IMR-90 (cell line): ENCODE results near the gene DENND5A. TPM values are rescaled to one million over a fixed set of nuclear protein-coding genes. Genes with fewer than 3 reads are reported as not detected.

Experiments
- ATAC-seq: fragments of 200-7000 bp; cut with Tn5 transposase; 2 replicates; pipeline ENCODE4 v1.9.1; 2020; ENCODE audit warnings: low read depth, mild to moderate bottlenecking, moderate library complexity
- BruUV-seq: library from RNA; stranded (reverse); fragments of 400-500 nt; replicated peaks from 2 replicates; lab custom pipeline; 2021; lab: Mats Ljungman, UMichigan
- CTCF ChIA-PET: fragments of 300-600 bp; formaldehyde crosslinking; extraction: SDS; loops from one replicate; lab custom pipeline; 2021; ENCODE audit warnings: antibody characterized with exemption; lab: Yijun Ruan, JAX
- POLR2A ChIA-PET: fragments of 300-600 bp; sonication (Branson Sonifier 250); formaldehyde crosslinking; loops from one replicate; lab custom pipeline; 2022; ENCODE audit warnings: antibody characterized with exemption; ENCODE audit not compliant: unreplicated experiment; lab: Charles Lee
- DNase-seq: peaks from one replicate; pipeline ENCODE4 v3.0.0; 2013
- H2AFZ ChIP-seq: replicated peaks from 2 replicates; pipeline ENCODE3; 2013; ENCODE audit warnings: low read length, mild to moderate bottlenecking; ENCODE audit not compliant: poor library complexity
- H2AK5ac ChIP-seq: 2 replicates; pipeline ENCODE4 v1.6.1; 2013; ENCODE audit warnings: low read depth, low read length, inconsistent platforms
- H2AK9ac ChIP-seq: replicated peaks from 2 replicates; pipeline ENCODE3; 2013; ENCODE audit warnings: mild to moderate bottlenecking, low read depth, low read length, moderate library complexity; ENCODE audit not compliant: poor library complexity
- H2BK120ac ChIP-seq: 2 replicates; pipeline ENCODE4 v1.6.1; 2013; ENCODE audit warnings: low read depth, low read length, inconsistent platforms
- H2BK15ac ChIP-seq: 3 replicates; pipeline ENCODE4 v1.6.1; 2013; ENCODE audit warnings: low read depth, low read length, inconsistent platforms
- H2BK20ac ChIP-seq: 2 replicates; pipeline ENCODE4 v1.6.1; 2013; ENCODE audit warnings: low read depth, mild to moderate bottlenecking, inconsistent platforms, low read length, moderate library complexity
- H2BK5ac ChIP-seq: 2 replicates; pipeline ENCODE4 v1.6.1; 2013; ENCODE audit warnings: mild to moderate bottlenecking, low read depth, low read length, inconsistent platforms; ENCODE audit not compliant: poor library complexity, severe bottlenecking
- H3K14ac ChIP-seq: replicated peaks from 2 replicates; pipeline ENCODE4 v1.6.1; 2013; ENCODE audit warnings: low read depth, low read length, inconsistent platforms
- H3K18ac ChIP-seq: 2 replicates; pipeline ENCODE4 v1.6.1; 2013; ENCODE audit warnings: low read depth, low read length, control low read depth
- H3K23ac ChIP-seq: 2 replicates; pipeline ENCODE4 v1.6.1; 2013; ENCODE audit warnings: low read depth, low read length, inconsistent platforms
- H3K27ac ChIP-seq: 2 replicates; pipeline ENCODE4 v1.5.1; 2013; ENCODE audit warnings: mild to moderate bottlenecking, control low read depth, low read length; ENCODE audit not compliant: insufficient read depth
- H3K27me3 ChIP-seq: 2 replicates; pipeline ENCODE4 v1.6.1; 2013; ENCODE audit warnings: low read length; ENCODE audit not compliant: control insufficient read depth, insufficient read depth
- H3K36me3 ChIP-seq: 2 replicates; pipeline ENCODE4 v1.6.1; 2013; ENCODE audit warnings: low read length, mixed read lengths; ENCODE audit not compliant: control insufficient read depth, insufficient read depth
- H3K4ac ChIP-seq: 2 replicates; pipeline ENCODE4 v1.6.1; 2013; ENCODE audit warnings: low read depth, low read length, inconsistent platforms
- H3K4me1 ChIP-seq: 2 replicates; pipeline ENCODE4 v1.6.1; 2013; ENCODE audit warnings: low read length, mixed read lengths; ENCODE audit not compliant: control insufficient read depth, insufficient read depth
- H3K4me2 ChIP-seq: 2 replicates; pipeline ENCODE4 v1.6.1; 2013; ENCODE audit warnings: low read depth, mild to moderate bottlenecking, control low read depth, low read length, moderate library complexity
- H3K4me3 ChIP-seq: 2 replicates; pipeline ENCODE4 v1.5.1; 2013; ENCODE audit warnings: low read depth, mild to moderate bottlenecking, control low read depth, low read length, moderate library complexity; ENCODE audit not compliant: insufficient read depth
- H3K56ac ChIP-seq: 2 replicates; pipeline ENCODE4 v1.6.1; 2013; ENCODE audit warnings: low read length, inconsistent platforms; ENCODE audit not compliant: insufficient read depth; ENCODE audit errors: extremely low read depth
- H3K79me1 ChIP-seq, 2 experiments: 2 replicates each; pipeline ENCODE4 v1.6.1; 2013; ENCODE audit warnings: low read length in 2 of 2, inconsistent platforms in 1 of 2, low read depth in 1 of 2
- H3K9ac ChIP-seq: 2 replicates; pipeline ENCODE4 v1.6.1; 2013; ENCODE audit warnings: low read depth, low read length, control low read depth
- H3K9me1 ChIP-seq: 2 replicates; pipeline ENCODE4 v1.6.1; 2013; ENCODE audit warnings: low read length, inconsistent platforms; ENCODE audit not compliant: insufficient read depth
- H3K9me3 ChIP-seq: 2 replicates; pipeline ENCODE4 v1.6.1; 2013; ENCODE audit warnings: low read length; ENCODE audit not compliant: control insufficient read depth, insufficient read depth
- H4K20me1 ChIP-seq: 2 replicates; pipeline ENCODE4 v1.6.1; 2013; ENCODE audit warnings: low read length, inconsistent platforms; ENCODE audit not compliant: insufficient read depth
- H4K5ac ChIP-seq: 2 replicates; pipeline ENCODE4 v1.6.1; 2013; ENCODE audit warnings: mild to moderate bottlenecking, low read depth, low read length, control low read depth
- H4K8ac ChIP-seq, 2 experiments: 2 replicates each; pipeline ENCODE4 v1.6.1; 2013; ENCODE audit warnings: low read depth in 2 of 2, low read length in 2 of 2, control low read depth in 1 of 2, inconsistent platforms in 1 of 2
- H4K91ac ChIP-seq: 2 replicates; pipeline ENCODE4 v1.6.1; 2013; ENCODE audit warnings: low read depth, low read length, inconsistent platforms; ENCODE audit not compliant: insufficient read depth
- BHLHE40 ChIP-seq: fragments of 150-350 bp; IDR thresholded peaks from 2 replicates; pipeline ENCODE4 v1.6.1; 2016; ENCODE audit warnings: mild to moderate bottlenecking, low read depth, low read length
- MAFK ChIP-seq: IDR thresholded peaks from 2 replicates; pipeline ENCODE4 v1.6.1; 2012; ENCODE audit warnings: low read depth, low read length, improper control_type of control experiment
- MXI1 ChIP-seq: IDR thresholded peaks from 2 replicates; pipeline ENCODE4 v1.6.1; 2012; ENCODE audit warnings: low read depth, mild to moderate bottlenecking, low read length, moderate library complexity, borderline replicate concordance
- RFX5 ChIP-seq: IDR thresholded peaks from 2 replicates; pipeline ENCODE4 v1.8.0; 2012; ENCODE audit warnings: low read depth, mild to moderate bottlenecking, low read length, moderate library complexity
- SMC3 ChIP-seq: fragments of 150-350 bp; IDR thresholded peaks from 2 replicates; pipeline ENCODE4 v1.6.1; 2016; ENCODE audit warnings: low read depth, mild to moderate bottlenecking, antibody characterized with exemption, low read length, moderate library complexity
- WGBS, 2 experiments: methylation state at CpG; one replicate each; pipeline versions ENCODE4 v1.1.5 to v1.1.7; 2013; ENCODE audit warnings: missing lambda C conversion rate in 2 of 2; ENCODE audit not compliant: insufficient read length in 1 of 2; ENCODE audit errors: extremely low coverage in 2 of 2; 5-methylcytosine and 5-hydroxymethylcytosine counted together
- dilution Hi-C: fragments of 300-500 bp; cut with HindIII; formaldehyde crosslinking; loops from one replicate; pipeline ENCODE4 v1.14.3; 2018; ENCODE audit warnings: low sequenced_read_pairs; ENCODE audit not compliant: unreplicated experiment
- in situ Hi-C: fragments of 300-500 bp; cut with MboI; formaldehyde crosslinking; loops from 3 replicates; pipeline ENCODE4 v1.14.3; 2019; ENCODE audit warnings: low sequenced_read_pairs, inconsistent platforms, mixed read lengths
- intact Hi-C: fragments of 100-400 bp; cut with micrococcal nuclease; formaldehyde crosslinking; loops from 2 replicates; pipeline ENCODE4 v1.10.0; 2022
- polyA plus RNA-seq, 3 experiments: library from polyadenylated mRNA; depleted of rRNA; stranded (reverse); fragments of >200 nt; gene quantifications; 2 replicates each; pipeline ENCODE4 v1.2.3, GENCODE V29; 2012; ENCODE audit warnings: low replicate concordance in 1 of 3
- total RNA-seq: library from RNA; depleted of rRNA; stranded (reverse); fragments of >200 nt; gene quantifications from 2 replicates; pipeline ENCODE4 v1.2.3, GENCODE V29; 2012

The DENND5A gene
- total and polyA plus RNA-seq, 2 of the 4 experiments (the other 2 are of a cell fraction): 179 to 192 TPM

GRCh38 chr11:9301720-9302119 is 36.6 kb upstream of the DENND5A start:
- in situ Hi-C loops: no loop called here
- no peak overlapping the region for H2AFZ ChIP-seq
- H3K14ac ChIP-seq: no peak overlapping the region
- no peak overlapping the region for H3K27ac ChIP-seq
- no peak overlapping the region for H4K91ac ChIP-seq
- no TSS peak for BruUV-seq
- DNase-seq (no peak), ATAC-seq (no peak)
- H3K27me3 ChIP-seq: no peaks in the 10 kb centered on the region
- H4K20me1 ChIP-seq: peaks cover 3% of the 10 kb centered on the region; the same call in 1 of the 2 replicates
- H3K4ac ChIP-seq: no peak overlapping the region
- no peak overlapping the region for H3K18ac ChIP-seq
- H4K8ac ChIP-seq: no peak overlapping the region
- ChIA-PET CTCF (interaction anchor here (1.3 kb wide), 1 partner anchor 17 kb away, joined by 6 read pairs; no protein-coding TSS in a partner anchor), POLR2A (interaction anchor here (0.6 to 0.7 kb wide), 2 partner anchors 8 to 35 kb away, joined by 3 read pairs; no protein-coding TSS in a partner anchor)
- peaks cover 2% of the 10 kb centered on the region; the same call in 1 of the 2 replicates for H3K9me1 ChIP-seq
- no peak overlapping the region for H2BK120ac ChIP-seq
- H2BK5ac ChIP-seq: no peak overlapping the region
- H2BK20ac ChIP-seq: no peak overlapping the region
- peaks cover 11% of the 10 kb centered on the region for H3K36me3 ChIP-seq
- H3K9me3 ChIP-seq: no peaks in the 10 kb centered on the region
- no peak overlapping the region for H3K56ac ChIP-seq
- no peak overlapping the region for H2BK15ac ChIP-seq
- intact Hi-C loops: no loop called here
- H3K79me1 ChIP-seq: peaks cover 11 to 51% of the 10 kb centered on the region in 2 experiments; a peak in 3 of 4 replicates
- H3K23ac ChIP-seq: no peak overlapping the region
- dilution Hi-C loops: no loop called here
- no peak overlapping the region for H3K9ac ChIP-seq
- H3K4me2 ChIP-seq: no peak overlapping the region
- H3K4me3 ChIP-seq: no peak overlapping the region
- 90% methylated on average over 3 of the region's 10 CpGs; no CpG with 5 or more reads in 1 of the 2 experiments for WGBS, 2 experiments
- TF ChIP-seq SMC3 (no peak), BHLHE40 (no peak), MAFK (no peak), MXI1 (no peak), RFX5 (no peak)
- no peak overlapping the region for H2AK9ac ChIP-seq
- H3K4me1 ChIP-seq: peaks cover 3% of the 10 kb centered on the region; the same call in 1 of the 2 replicates
- no peak overlapping the region for H2AK5ac ChIP-seq
- H4K5ac ChIP-seq: no peak overlapping the region
